HG02610 (cell line): Measurements from ENCODE around the gene WDR46.

Source experiments
- ATAC-seq: cut with Tn5 transposase; IDR thresholded peaks from one replicate; pipeline ENCODE4 v1.9.1; 2021; ENCODE audit warnings: mild to moderate bottlenecking, moderate library complexity; ENCODE audit not compliant: unreplicated experiment

Gene WDR46, protein sequence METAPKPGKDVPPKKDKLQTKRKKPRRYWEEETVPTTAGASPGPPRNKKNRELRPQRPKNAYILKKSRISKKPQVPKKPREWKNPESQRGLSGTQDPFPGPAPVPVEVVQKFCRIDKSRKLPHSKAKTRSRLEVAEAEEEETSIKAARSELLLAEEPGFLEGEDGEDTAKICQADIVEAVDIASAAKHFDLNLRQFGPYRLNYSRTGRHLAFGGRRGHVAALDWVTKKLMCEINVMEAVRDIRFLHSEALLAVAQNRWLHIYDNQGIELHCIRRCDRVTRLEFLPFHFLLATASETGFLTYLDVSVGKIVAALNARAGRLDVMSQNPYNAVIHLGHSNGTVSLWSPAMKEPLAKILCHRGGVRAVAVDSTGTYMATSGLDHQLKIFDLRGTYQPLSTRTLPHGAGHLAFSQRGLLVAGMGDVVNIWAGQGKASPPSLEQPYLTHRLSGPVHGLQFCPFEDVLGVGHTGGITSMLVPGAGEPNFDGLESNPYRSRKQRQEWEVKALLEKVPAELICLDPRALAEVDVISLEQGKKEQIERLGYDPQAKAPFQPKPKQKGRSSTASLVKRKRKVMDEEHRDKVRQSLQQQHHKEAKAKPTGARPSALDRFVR

GRCh38 chr6:33288921-33289783 is at the start of gene WDR46, which contains the start of gene PFDN6:
TSS of gene WDR46 (minus strand) at chr6:33289239. CDS start at chr6:33289170, 69 bp downstream.
TSS of gene PFDN6 (plus strand) at chr6:33289601. CDS start at chr6:33289857, 256 bp downstream.
- peak; percentile 83 for ATAC-seq

DNA sequence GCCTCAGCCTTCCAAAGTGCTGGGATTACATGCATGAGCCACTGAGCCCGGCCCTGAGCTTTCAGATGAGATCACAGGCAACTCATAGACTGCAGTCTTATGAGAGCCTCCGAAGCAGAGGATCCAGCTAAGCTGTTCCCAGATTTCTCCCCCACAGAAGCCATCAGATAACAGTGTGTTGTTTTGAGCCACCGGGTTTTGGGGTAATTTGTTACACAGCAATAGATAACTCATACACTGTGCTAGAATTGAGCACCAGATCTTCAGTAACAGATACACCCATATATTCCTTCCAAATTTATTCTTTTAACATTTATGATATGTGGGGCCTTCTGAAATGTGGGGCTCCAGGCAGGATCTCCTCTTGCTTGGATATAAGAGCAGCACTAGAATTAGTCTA is 47.5 kb upstream of the WDR46 start:
- no peak for ATAC-seq

DNA sequence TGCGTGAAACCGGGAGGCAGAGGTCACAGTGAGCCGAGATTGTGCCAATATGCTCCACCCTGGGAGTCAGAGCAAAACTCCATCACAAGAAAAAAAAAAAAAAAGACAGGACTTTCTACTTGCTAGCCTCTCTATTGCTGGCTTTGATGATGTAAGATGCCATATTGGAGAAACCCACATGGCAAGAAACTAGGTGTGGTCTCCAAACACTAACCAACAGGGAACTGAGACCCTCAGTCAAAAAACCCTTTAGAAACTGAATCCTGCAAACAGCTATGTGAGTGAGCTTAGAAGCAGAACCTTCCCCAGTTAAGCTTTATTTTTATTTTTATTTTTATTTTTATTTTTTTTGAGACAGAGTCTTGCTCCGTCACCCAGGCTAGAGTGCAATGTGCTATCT is 46.9 kb upstream of the WDR46 start:
- no peak for ATAC-seq

- no peak for ATAC-seq
Observed at GRCh38 chr6:33333666-33334065, 44.6 kb upstream of the WDR46 start.

- no peak for ATAC-seq
Observed at GRCh38 chr6:33330736-33331135, 41.7 kb upstream of the WDR46 start.

GRCh38 chr6:33329058-33329457 is 40.0 kb upstream of the WDR46 start:
- no peak for ATAC-seq

DNA sequence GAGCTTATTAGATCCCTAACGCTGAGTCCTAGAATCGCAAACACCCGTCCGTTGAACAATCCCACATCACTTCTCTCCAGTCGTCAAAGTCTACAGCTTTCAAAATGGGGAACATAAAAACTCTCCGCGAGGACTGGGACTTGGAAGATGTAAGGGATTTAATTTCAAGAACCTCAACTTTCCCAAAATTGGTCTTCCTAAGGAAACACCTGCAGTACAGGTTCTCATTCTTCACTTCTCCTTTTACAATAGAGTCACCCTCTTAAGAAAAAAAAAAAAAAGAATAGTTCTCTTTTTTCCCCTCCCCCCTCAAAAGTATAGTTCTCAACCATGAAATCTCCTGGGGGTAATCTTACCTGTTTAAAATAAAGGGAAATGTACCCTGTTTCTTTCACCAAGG is 35.1 kb upstream of the WDR46 start:
- ATAC-seq: no peak

GRCh38 chr6:33323623-33323948 is 34.5 kb upstream of the WDR46 start:
- no peak for ATAC-seq

DNA sequence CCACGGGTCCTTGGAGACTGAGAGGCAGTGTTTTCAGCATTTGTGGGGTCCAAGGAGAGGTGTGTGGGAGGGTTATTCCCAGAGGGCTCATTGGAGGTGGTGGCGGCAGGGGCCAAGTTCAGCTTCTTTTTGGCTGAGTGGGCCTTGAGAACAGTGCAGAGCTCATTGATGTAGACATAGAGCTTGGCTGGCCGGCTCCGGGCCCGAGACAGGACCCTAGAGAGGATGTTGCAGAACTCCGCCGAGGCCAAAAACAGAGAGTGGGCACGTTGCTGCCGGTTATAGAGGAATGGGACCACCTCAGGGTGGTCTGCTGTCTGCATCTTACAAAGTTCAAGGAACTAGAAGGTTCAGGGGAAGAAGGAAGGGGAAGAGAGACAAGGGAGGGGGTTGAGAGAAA is 32.2 kb upstream of the WDR46 start:
- no peak for ATAC-seq

- ATAC-seq: no peak
Observed at GRCh38 chr6:33320315-33321181, 31.5 kb upstream of the WDR46 start.

DNA sequence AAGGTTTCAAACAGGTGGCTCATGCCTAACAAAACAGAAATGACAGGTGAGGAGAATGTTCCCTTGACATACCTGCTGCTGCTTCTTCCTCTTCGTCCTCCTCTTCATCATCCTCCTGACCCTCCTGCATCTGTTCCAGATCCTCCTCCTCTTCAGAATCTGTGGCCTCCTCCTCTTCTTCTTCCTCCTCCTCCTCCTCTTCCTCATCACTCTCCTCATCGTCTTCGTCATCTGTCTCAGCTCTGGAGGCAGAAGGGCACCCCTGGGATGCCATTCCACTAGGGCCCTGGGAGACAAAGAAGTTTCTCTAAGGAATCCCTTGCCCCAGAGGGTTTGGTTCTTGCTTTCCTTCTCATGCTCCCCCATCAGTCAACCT is 30.9 kb upstream of the WDR46 start:
- no peak for ATAC-seq

GRCh38 chr6:33318426-33319073 is 29.5 kb upstream of the WDR46 start:
- ATAC-seq: no peak

DNA sequence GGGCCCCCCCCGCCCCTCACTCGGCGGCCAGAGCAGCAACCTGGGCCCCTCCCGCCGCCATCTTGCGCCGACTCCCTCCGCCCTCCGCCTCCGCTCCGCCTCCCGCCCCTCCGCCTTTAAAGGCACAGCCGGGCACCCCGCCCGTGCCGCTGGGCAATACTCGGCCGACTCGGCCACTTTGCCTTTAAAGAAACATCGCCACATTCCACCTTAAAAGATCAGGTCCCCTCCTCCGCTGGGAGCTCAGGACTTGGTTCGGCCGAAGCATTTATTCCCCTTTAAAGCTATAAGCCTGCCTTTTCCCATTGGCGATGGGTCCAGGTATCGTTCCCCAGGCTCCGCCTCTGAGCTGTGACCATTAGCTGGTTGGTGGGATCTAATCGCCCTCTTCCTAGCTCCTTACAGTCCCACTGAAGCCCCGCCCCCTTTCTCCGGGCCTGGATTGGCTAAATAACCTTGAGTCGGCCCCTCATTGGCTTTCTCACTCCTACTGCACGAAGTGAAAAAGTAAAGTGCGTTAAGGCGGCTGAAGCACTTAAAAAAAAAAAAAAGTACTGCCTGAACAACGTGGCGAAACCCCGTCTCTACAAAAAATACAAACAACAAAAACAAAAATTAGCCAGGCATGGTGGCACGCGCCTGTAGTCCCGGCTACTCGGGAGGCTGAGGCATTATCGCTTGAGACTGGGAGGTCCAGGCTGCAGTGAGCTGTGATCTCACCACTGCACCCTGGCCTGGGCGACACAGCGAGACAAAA is 28.8 kb upstream of the WDR46 start, which contains the start of gene ZBTB22:
Gene ZBTB22 (minus strand): TSS at position 76 of the 757 bp plus-strand sequence. CDS start 828 bp downstream, outside the sequence.
- peak; percentile 42 for ATAC-seq

- ATAC-seq: no peak
Observed at GRCh38 chr6:33317419-33317668, 28.3 kb upstream of the WDR46 start.

- no peak for ATAC-seq
Observed at GRCh38 chr6:33316603-33317418, 27.8 kb upstream of the WDR46 start.

DNA sequence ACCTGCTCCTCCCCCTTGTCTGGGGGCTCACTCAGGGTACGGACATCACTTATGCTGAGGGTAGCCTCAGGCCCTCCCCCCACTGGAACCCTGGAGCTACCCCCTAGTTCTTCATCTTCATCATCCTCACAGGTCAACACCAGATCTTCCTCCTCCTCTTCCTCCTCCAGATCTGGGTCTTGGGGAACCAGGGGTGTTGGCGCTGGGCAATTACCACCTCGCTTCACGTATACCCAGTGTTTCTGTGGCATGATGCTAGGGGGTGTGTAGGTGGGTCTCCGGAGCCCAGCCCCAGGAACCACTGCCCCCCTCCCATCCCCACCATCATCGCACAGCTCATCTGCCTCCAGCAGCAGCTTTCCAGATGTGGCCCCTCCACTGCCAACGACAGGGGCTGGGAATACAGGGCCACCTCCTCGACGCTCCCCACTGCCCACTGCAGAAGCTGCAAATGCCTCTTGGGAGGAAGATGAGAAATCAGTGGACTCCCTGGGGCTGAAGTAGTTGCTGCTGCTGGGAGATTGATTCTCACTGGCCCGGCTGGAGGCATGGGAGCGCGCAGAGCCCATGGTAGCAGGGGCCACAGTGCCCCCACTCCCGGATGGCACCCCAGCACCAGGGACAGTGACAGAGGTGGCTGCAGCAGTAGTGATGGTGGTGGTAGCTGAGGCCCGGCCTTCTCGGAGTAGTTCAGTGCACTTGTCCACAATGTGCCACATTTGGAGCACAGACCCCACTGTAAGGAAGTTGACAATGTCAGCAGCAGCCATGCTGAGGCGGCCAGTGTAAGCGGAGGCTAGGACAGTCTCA is 27.0 kb upstream of the WDR46 start:
- ATAC-seq: no peak

DNA sequence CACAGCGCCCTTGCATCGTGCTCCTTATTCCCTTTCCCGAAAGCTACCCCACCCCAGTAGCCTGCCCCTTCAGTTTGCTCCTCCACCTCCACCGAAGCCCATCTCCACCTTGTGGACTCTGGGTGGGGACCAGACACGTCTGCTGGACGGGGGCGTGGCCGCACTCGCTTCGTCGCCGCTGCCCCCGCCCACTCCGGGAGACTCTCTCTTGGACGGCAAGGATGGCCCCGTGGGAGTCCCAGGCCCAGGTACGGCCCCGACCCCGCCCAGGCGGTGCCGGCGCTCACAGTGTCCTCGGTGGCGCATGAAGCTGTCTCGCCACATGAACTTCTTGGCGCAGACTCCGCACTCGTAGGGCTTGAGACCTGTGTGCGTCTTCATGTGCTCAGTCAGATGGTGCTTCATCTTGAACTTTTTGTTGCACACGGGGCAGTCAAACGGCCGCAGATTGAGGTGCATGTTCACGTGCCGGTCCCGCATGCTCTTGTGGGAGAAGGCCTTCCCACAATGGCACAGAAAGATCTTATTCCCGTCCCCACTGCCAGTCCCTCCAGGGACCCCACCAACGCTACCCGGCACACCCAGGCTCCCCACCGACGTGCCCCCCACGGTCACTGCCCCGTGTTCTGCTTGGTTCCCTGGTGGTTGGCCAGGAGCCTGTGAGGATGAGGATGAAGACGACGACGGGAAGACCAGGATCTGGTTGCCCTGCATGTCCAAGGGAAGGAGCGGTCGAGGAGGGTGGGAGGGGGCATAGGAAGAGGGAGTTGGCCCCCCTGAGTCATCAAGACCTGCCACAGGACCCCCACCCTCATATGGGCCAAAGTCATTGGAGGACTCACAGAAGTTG is 26.1 kb upstream of the WDR46 start:
- ATAC-seq: no peak
